Measurements from ENCODE around the gene SOS2. TPM values are rescaled to one million over a fixed set of nuclear protein-coding genes. Genes with fewer than 3 reads are reported as not detected.

Gene SOS2
- total RNA-seq, 4 donors from 2014 or later: 13.8 to 29.6 (median 18.6) TPM

DNA sequence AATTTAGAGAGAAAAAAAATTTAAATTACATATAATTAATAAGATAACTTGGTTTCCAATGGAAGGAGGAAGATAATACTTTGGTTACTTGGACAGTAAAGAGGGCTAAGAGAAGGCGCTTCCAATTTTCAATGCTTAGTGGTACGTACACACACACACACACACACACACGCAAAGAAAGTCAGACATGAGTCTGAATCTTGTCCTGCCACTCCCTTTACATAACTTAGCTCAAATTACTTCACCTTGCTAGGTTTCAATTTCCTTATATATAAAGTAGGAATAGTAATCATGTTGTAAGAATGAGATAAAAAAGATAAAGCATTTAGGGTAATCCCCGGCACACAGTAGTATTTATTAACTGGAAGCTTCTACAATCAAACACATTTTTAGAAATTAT is 75.3 kb downstream of the SOS2 start:
- Histone ChIP-seq H3K9me3 (no peaks in the 10 kb centered on the region), H3K36me3 (peaks cover 0 to 99% (median 4%) of the 10 kb centered on the region in 3 donors), H3K4me3 (no peak overlapping the region), H3K4me1 (no peaks in the 10 kb centered on the region), H3K27me3 (no peaks in the 10 kb centered on the region), H3K27ac (no peak overlapping the region)
- intact Hi-C loops (cut with DNase I): no loop called here
- WGBS, 2 donors: 91 to 94% methylated on average over 4 of the region's 4 CpGs
- TF ChIP-seq POLR2A (IDR thresholded peaks at IDR 0.05): no peak
- TF ChIP-seq, protein P1, sequence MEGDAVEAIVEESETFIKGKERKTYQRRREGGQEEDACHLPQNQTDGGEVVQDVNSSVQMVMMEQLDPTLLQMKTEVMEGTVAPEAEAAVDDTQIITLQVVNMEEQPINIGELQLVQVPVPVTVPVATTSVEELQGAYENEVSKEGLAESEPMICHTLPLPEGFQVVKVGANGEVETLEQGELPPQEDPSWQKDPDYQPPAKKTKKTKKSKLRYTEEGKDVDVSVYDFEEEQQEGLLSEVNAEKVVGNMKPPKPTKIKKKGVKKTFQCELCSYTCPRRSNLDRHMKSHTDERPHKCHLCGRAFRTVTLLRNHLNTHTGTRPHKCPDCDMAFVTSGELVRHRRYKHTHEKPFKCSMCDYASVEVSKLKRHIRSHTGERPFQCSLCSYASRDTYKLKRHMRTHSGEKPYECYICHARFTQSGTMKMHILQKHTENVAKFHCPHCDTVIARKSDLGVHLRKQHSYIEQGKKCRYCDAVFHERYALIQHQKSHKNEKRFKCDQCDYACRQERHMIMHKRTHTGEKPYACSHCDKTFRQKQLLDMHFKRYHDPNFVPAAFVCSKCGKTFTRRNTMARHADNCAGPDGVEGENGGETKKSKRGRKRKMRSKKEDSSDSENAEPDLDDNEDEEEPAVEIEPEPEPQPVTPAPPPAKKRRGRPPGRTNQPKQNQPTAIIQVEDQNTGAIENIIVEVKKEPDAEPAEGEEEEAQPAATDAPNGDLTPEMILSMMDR (IDR thresholded peaks at IDR 0.05): no peak
- DNase-seq: no peak

DNA sequence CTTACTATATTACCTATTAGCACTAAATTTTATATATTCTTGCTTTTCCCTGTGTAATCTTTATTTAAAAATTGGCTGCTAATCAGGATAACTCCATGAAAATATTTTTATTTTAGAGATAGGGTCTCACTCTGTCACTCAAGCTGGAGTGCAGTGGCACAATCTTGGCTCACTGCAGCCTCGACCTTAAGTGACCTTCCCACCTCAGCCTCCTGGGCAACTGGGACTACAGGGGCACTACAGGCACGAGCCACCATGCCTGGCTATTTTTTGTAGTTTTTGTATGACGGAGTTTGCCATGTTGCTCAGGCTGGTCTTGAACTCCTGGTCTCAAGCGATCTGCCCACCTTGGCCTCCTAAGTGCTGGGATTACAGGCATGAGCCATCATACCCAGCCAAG is 82.6 kb downstream of the SOS2 start:
- intact Hi-C loops (cut with DNase I): loop anchor here (10.0 kb wide), 1 partner anchor 116 kb away; no protein-coding TSS in a partner anchor
- Histone ChIP-seq H3K27me3 (no peaks in the 10 kb centered on the region), H3K36me3 (peaks cover 0 to 100% (median 3%) of the 10 kb centered on the region in 3 donors), H3K4me1 (no peaks in the 10 kb centered on the region), H3K4me3 (no peak overlapping the region), H3K9me3 (no peaks in the 10 kb centered on the region), H3K27ac (no peak overlapping the region)
- DNase-seq: no peak
- 85 to 88% methylated on average over 3 to 4 of the region's 4 CpGs for WGBS, 2 donors
- TF ChIP-seq POLR2A (IDR thresholded peaks at IDR 0.05): no peak

DNA sequence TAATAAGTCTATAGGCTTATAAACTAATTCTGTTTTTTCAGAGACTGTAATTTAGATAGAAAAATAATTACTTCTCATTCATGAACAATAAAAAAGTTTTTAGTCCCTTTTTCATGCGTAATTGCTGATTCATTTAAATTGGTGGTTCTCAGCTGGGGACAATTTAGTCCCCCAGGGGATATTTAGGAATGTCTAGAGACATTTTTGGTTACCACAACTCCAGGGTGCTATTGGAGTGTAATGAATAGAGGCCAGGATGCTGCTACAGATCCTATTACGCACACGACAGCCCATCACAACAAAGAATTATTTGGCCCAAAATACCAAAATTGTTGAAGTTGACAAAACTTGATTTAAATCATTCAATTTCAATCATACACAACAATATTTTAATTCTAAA is 92.2 kb downstream of the SOS2 start:
- TF ChIP-seq POLR2A (IDR thresholded peaks at IDR 0.05): no peak
- TF ChIP-seq, protein P1 (IDR thresholded peaks at IDR 0.05): no peak
- Histone ChIP-seq H3K27me3 (no peaks in the 10 kb centered on the region), H3K27ac (no peak overlapping the region), H3K4me3 (no peak overlapping the region), H3K9me3 (no peaks in the 10 kb centered on the region), H3K36me3 (peaks cover 0 to 80% (median 0%) of the 10 kb centered on the region in 3 donors), H3K4me1 (no peaks in the 10 kb centered on the region)
- WGBS, 2 donors: 90 to 94% methylated on average over 3 of the region's 3 CpGs
- intact Hi-C loops (cut with DNase I): no loop called here
- no peak for DNase-seq

DNA sequence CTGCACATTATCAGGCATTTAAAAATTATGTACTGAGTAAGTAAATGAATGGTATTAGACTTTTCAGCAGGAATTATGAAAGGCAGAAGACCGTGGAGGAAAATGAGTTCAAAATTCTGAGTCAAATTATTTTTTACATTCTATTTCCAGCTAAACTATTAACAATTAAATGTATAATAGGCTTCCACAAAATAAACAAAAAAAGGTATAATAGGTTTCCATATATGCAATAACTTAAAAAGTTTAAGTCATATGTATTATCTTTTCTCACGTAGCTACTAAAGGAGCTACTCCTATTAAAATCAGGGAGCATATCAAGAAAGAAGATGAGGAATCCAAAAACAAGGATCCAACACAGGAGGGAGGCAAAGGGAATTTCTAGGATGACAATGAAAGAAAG is 103.6 kb downstream of the SOS2 start:
- no peak for TF ChIP-seq POLR2A (IDR thresholded peaks at IDR 0.05)
- TF ChIP-seq, protein P1 (IDR thresholded peaks at IDR 0.05): no peak
- Histone ChIP-seq H3K36me3 (peaks cover 0 to 87% (median 0%) of the 10 kb centered on the region in 3 donors), H3K27ac (no peak overlapping the region), H3K4me3 (no peak overlapping the region), H3K27me3 (no peaks in the 10 kb centered on the region), H3K9me3 (no peaks in the 10 kb centered on the region), H3K4me1 (no peaks in the 10 kb centered on the region)
- 92 to 94% methylated on average over 2 of the region's 2 CpGs for WGBS, 2 donors
- intact Hi-C loops (cut with DNase I): no loop called here
- DNase-seq: no peak

DNA sequence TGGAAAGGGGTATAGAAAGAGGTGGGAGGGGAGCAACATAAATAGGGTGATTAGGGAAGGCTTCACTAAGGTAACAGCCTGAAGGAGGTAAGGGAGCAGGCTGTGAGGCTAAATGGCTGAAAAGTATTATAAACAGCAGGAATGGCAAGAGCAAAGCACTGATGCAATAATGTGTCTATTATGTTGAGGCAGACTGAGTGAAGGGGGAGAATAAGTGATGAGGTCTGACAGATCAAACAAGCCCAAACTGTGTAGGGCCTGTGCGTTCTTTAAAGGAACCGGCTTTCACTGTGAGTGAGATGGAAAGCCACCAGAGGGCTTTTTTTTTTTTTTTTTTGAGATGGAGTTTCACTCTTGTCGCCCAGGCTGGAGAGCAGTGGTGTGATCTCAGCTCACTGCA is 108.3 kb downstream of the SOS2 start:
- Histone ChIP-seq H3K4me3 (no peak overlapping the region), H3K4me1 (no peaks in the 10 kb centered on the region), H3K27me3 (no peaks in the 10 kb centered on the region), H3K36me3 (peaks cover 0 to 69% (median 0%) of the 10 kb centered on the region in 3 donors), H3K27ac (no peak overlapping the region), H3K9me3 (no peaks in the 10 kb centered on the region)
- no peak for DNase-seq
- TF ChIP-seq POLR2A (IDR thresholded peaks at IDR 0.05): no peak
- TF ChIP-seq, protein P1 (IDR thresholded peaks at IDR 0.05): no peak
- intact Hi-C loops (cut with DNase I): no loop called here
- 81 to 84% methylated on average over 3 of the region's 3 CpGs for whole genome bisulfite sequencing, 2 donors

DNA sequence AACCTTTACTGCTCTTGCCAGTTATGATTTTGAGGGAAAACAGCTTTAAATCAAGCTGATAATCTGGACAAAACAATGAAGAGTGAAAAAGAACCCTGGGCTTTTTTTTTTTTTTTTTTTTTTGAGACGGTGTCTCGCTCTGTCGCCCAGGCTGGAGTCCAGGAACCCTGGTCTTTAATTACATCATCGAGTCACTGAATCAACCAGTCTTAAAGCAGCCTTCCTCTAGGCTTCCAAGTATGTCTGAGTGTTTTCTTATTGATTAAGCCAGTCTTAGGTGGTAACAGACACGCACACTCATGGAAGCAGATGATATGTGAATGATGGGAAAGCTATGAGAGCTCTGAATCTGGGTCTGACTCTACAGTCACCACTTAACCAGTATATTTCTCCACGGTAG is 109.1 kb downstream of the SOS2 start:
- no peak for DNase-seq
- no peak overlapping the region for H3K4me3 ChIP-seq
- H3K27me3 ChIP-seq: no peaks in the 10 kb centered on the region
- H3K4me1 ChIP-seq: peaks cover 0 to 1% (median 0%) of the 10 kb centered on the region in 3 donors
- intact Hi-C loops (cut with DNase I): no loop called here
- no peak overlapping the region for H3K27ac ChIP-seq
- TF ChIP-seq POLR2A (IDR thresholded peaks at IDR 0.05): no peak
- TF ChIP-seq, protein P1 (IDR thresholded peaks at IDR 0.05): no peak
- WGBS, 2 donors: 83 to 84% methylated on average over 6 of the region's 6 CpGs
- peaks cover 0 to 68% (median 0%) of the 10 kb centered on the region in 3 donors for H3K36me3 ChIP-seq
- no peaks in the 10 kb centered on the region for H3K9me3 ChIP-seq
